GM06990 (cell line): ENCODE data around the gene SERPINA5.

ENCODE experiments used
- DNase-seq: peaks from one replicate; pipeline ENCODE4 v3.0.0-alpha.2; 2011; ENCODE audit not compliant: insufficient read length; ENCODE audit errors: extremely low read depth
- H3K27me3 ChIP-seq: replicated peaks from 2 replicates; pipeline ENCODE4 v1.6.0; 2011; ENCODE audit warnings: low read length; ENCODE audit not compliant: control insufficient read depth, insufficient read depth
- H3K36me3 ChIP-seq: 2 replicates; pipeline ENCODE4 v1.5.1; 2011; ENCODE audit warnings: low read length; ENCODE audit not compliant: control insufficient read depth, insufficient read depth
- H3K4me3 ChIP-seq: replicated peaks from 2 replicates; pipeline ENCODE4 v1.5.1; 2011; ENCODE audit warnings: low read depth, mild to moderate bottlenecking, control low read depth, low read length
- CTCF ChIP-seq: IDR thresholded peaks from 2 replicates; pipeline ENCODE4 v1.5.1; 2011; ENCODE audit warnings: low read length, control low read depth, mild to moderate bottlenecking, inconsistent platforms; ENCODE audit not compliant: insufficient read depth, poor library complexity, severe bottlenecking

SERPINA5 gene, protein sequence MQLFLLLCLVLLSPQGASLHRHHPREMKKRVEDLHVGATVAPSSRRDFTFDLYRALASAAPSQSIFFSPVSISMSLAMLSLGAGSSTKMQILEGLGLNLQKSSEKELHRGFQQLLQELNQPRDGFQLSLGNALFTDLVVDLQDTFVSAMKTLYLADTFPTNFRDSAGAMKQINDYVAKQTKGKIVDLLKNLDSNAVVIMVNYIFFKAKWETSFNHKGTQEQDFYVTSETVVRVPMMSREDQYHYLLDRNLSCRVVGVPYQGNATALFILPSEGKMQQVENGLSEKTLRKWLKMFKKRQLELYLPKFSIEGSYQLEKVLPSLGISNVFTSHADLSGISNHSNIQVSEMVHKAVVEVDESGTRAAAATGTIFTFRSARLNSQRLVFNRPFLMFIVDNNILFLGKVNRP

DNA sequence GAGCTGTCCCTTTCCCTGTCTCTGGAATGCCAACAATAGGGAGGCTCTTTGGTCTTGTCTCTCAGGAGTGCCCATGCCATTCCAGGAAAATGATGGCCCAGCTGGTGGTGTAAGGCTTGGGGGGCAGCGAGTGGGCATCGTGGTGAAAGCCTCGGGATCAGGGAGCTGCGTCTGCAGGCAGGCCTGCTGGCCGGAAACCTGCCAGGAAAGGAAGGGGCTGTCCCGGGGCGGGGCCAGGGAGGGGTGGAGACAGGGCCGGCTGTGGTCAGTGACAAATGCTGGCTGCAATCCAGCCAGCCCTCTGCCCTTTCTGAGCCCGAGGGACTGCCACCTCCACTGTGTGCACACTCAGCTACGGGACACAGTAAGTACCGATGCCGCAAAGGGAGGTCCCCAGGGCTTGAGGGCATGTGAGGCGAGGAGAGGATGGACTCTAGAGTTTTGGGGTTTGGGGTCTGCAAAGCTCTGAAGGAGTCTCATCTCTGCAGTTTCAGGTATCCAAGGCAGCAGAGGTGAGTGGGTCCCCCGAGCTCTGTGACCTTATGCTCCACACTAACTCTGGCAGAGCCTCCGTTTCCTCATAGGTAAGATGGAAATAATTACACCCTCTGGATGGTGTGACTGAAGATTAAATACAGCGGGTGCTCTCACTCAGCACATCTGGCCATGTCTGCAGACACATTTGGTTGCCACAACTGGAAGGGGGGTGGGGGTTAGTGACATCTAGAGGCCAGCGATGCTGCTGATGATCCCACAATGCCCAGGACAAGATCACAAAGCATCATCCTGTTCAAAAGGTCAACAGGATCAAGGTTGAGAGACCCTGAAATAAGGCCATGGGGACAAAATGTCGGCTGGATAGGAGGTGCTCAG, at the start of gene SERPINA5:
TSS of gene SERPINA5 (plus strand) at position 300 of the 873 bp plus-strand sequence. CDS start 5,937 bp downstream, outside the sequence.
- Histone ChIP-seq H3K27me3 (peaks cover 5% of the 10 kb centered on the region), H3K4me3 (no peak within 1 kb of the TSS), H3K36me3 (no peaks in the 10 kb centered on the region)
- no peak for TF ChIP-seq CTCF
- no peak for DNase-seq

DNA sequence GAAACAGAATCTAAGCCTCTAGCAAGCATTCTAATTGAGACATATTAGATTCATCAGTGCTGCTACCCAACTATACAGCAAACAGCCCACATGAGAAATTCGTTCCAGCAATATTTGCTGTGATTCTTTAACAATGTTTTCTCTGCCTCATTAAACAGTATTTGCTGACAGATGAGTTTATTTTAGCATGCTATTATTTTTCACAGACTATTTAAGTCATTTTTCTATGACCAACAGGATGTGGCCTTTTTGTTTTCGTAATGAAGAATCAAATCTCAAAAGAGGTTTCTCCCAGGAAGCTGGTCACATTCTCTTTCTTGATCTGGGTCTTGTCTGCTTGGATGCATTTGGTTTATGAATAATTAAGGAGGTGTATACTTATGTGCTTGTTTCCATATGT, 48.8 kb upstream of the SERPINA5 start:
- no peaks in the 10 kb centered on the region for H3K27me3 ChIP-seq
- no peak for TF ChIP-seq CTCF
- peak; percentile 31 for DNase-seq
- no peaks in the 10 kb centered on the region for H3K36me3 ChIP-seq
- H3K4me3 ChIP-seq = no peak overlapping the region

DNA sequence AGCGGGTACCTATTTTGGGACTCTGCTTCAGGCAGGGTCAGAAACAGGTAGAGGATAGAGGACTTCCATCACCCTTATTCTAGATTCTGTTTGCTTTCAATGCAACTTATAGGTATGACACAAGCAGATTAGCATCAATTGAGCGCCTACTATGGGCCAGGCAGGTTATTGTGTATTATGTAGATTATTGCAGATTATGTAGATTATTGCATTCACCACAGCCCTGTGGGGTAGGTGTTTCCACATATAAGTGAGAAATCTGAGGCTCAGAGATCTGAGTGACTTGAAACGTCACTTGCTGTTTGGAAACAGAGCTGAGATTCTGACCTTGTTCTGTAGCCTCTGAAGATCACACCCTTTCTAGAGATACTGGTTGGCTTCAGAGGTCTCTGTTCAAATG, 45.7 kb upstream of the SERPINA5 start:
- no peak for DNase-seq
- TF ChIP-seq CTCF = peak; percentile 30
- H3K4me3 ChIP-seq = no peak overlapping the region
- no peaks in the 10 kb centered on the region for H3K27me3 ChIP-seq
- no peaks in the 10 kb centered on the region for H3K36me3 ChIP-seq

DNA sequence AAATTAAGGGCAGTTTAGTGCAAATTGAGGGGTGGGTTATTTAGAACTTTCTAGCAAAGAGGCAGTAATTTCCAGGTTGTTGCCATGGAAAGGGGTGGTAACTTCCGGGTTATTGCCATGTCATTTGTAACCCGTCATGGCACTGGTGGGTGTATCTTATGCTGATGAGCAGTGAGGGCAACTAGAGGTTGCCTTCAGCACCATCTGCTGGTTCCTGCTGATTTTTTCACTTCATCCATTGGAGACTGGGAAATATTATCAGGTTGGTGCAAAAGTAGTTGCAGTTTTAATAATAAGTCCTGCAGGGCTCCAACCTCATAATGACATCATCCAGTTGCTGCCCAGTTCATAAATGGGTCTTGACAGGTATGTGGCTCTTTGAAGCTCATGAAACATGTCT, 44.4 kb upstream of the SERPINA5 start:
- no peaks in the 10 kb centered on the region for H3K27me3 ChIP-seq
- no peak overlapping the region for H3K4me3 ChIP-seq
- H3K36me3 ChIP-seq = no peaks in the 10 kb centered on the region
- TF ChIP-seq CTCF = peak; percentile 12
- no peak for DNase-seq

DNA sequence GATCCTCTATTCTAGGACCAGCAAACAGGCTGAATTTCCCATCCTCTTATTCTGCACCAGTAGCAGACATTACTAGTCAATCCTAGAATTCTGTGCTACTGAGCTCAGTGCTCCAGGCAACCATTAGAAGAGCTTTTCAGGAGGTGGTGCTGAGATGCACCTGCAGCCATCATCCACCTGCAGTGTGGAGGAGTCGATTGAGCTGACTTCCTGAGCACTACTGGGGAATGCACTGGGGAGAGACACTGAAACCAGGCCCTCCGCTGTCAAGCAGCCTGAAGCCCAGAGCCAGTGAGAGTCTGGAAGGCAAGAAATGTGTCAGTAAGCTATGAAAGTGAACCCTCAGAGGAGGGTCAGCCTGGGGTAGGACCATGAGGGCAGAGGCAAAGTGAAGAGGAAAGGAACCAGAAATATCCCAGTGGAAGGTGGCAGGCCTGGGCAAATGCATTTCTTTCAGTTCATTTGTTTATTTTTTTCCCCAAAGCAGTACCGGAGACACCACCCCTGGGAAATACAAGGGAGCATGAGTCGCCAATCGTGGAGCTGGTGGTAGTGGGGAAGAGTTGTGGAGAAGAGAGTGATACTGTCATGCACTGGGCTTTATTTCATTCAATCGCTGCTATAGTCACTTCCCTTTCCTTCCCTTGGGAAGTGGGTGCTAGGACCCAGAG, 43.0 kb upstream of the SERPINA5 start:
- TF ChIP-seq CTCF = no peak
- no peak overlapping the region for H3K4me3 ChIP-seq
- H3K27me3 ChIP-seq = no peaks in the 10 kb centered on the region
- no peak for DNase-seq
- no peaks in the 10 kb centered on the region for H3K36me3 ChIP-seq
